Stimulated activated CD4-positive, alpha-beta T cell treated with anti-CD3 and anti-CD28 coated beads, Interleukin-1b, Interleukin-23, amount 100 ng/mL, for 4 hours (primary cell): ENCODE measurements around the gene SEMA3B.
"Not testable (repeated sequence)": the region's sequence is repeated elsewhere in the genome, so short reads cannot be mapped to it uniquely, and the experiment has no call there.

ENCODE experiments used
- DNase-seq, 2 donors: peaks; one replicate each; pipeline ENCODE4 v3.0.0-alpha.2; 2020; ENCODE audit warnings: low read depth in 2 of 2

Gene SEMA3B

DNA sequence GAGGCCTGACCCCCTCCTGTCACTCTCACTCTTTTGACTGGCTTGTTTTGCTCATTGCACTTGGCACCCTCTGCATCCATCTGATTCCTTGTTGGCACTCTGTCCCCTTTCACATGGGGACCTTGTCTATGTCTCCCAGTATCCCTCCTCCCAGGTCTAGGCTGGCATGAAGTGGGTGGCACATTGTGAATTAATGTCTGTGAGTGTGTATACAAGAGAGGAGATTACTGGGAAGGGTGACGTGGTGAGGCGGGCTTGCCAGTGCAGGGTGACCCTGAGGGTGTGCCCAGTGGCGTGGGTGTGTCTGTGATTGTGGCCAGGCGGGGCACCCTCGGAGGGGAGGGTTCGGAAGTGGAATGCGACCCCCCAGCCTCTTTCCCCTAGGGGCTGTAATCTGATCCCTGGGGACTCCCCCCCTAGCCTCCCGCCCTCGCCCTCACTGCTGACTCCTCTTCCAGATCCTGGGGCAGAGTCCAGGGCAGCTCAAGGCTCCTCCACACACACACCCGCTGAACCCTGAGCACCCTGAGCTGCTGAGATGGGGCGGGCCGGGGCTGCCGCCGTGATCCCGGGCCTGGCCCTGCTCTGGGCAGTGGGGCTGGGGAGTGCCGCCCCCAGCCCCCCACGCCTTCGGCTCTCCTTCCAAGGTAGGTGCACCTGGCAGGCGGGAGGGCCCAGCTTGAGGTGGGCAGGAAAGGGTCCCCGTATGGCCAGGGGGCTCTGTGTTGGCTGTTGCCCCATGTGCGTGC is at the start of gene SEMA3B:
Gene SEMA3B, plus strand, starts transcription at position 445 of the 749 bp plus-strand sequence. Its CDS starts 94 bp downstream, at position 539.
- DNase-seq = no peak

GRCh38 chr3:50219285-50219684 is 49.7 kb upstream of the SEMA3B start:
- no peak for DNase-seq

DNA sequence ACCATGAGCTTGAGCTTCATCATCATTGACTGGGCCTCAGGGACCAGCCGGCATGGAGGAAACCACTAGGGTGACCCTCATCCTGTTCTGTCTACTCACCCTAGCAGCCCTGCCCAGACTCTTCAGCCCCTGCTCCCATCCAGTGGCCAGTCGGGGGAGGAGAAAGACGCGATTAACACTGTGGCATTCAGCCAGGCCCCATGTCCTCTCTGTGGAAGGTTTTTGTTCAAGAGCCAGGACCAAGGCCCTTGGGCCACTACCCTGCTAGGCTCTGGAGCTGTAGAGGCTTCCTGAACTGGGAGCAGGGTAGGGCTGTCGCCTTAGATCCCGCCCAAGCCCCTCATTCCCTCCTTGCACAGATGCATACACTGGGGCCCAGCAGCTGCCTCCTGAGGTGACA is 48.8 kb upstream of the SEMA3B start:
- no peak for DNase-seq

DNA sequence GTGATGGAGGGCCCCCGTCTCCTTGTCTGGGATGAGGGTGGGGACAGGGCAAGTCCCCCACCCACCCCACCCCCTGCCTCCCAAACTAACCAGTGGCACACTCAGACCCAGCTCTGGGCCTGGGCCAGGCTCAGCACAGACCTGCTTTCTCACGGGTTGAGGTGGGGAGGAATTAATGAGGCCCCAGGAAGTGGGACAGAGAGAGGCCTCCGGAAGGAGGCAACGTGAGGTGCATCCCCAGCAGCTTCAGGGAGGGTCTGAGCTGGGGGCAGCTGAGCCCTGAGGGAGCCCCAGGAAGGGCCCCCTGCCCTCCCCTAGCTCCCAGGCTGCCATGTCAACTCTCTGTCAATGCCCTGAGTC is 47.9 kb upstream of the SEMA3B start:
- no peak for DNase-seq

- no peak for DNase-seq
Measured at GRCh38 chr3:50221411-50222168, 47.4 kb upstream of the SEMA3B start.

GRCh38 chr3:50222169-50222528 is 46.8 kb upstream of the SEMA3B start:
- DNase-seq = no peak

DNA sequence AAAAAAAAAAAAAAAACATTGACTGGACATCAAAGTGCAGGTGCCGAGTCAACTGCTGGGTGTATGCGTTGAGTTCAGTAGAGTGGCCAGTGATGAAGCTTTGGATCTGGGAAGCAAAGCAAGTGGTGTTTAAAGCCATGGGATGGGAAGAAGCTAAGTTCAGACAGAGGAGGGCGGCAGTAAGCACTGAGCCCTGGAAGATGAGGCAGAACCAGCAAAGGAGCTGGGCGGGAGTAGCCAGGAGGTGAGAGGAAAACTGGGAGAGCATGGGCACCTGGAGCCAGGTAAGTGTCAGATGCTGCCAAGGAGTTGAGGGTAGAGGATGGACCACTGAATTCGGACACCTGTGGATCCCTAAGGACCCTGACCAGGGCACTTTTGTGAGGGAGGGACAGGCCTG is 44.3 kb upstream of the SEMA3B start:
- no peak for DNase-seq

GRCh38 chr3:50226888-50227389 is 42.0 kb upstream of the SEMA3B start:
- DNase-seq = no peak

- DNase-seq = peak; percentile 83 to 88
Measured at GRCh38 chr3:50227390-50228183, 41.4 kb upstream of the SEMA3B start.

GRCh38 chr3:50228184-50228763 is 40.7 kb upstream of the SEMA3B start:
- not testable (repeated sequence) for DNase-seq

DNA sequence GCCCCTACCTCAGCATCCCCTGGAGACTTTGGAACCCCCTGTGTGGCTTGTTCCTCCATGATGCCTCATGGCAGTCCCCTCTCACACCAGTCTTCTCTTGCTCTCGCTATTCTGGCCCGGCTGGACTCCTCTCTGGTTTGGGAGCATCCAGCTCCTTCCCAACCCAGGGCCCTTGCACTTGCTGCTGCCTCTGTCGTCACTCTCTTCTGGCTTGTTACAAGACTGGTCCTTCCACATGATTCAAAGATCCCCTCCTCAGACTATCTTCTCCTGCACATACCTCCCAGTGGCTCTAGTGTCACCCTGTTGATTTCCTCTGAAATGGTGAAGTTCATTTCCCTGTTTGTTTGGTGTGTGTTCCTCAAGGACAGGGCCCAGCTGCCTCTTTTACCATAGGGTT is 39.5 kb upstream of the SEMA3B start:
- DNase-seq = no peak

- no peak for DNase-seq
Measured at GRCh38 chr3:50230104-50230793, 38.7 kb upstream of the SEMA3B start.

GRCh38 chr3:50230794-50231125 is 38.2 kb upstream of the SEMA3B start:
- no peak for DNase-seq

DNA sequence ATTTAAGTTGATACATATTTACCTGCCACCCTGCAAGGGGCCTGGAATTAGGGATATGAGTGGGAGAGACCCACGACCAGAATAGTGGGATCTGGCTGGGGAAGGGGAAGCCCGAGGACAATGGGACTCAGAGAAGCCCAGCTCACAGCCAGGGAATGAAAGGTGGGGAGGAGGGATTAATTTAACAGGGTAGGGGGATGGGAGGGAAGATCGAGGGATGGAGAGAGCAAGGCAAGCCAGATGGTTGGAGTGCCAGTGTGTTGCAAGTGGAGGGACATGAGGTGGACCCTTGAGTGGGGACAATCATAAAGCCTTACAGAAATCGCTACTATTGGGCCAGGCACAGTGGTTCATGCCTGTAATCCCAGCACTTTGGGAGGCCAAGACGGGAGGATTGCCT is 37.4 kb upstream of the SEMA3B start:
- no peak for DNase-seq

DNA sequence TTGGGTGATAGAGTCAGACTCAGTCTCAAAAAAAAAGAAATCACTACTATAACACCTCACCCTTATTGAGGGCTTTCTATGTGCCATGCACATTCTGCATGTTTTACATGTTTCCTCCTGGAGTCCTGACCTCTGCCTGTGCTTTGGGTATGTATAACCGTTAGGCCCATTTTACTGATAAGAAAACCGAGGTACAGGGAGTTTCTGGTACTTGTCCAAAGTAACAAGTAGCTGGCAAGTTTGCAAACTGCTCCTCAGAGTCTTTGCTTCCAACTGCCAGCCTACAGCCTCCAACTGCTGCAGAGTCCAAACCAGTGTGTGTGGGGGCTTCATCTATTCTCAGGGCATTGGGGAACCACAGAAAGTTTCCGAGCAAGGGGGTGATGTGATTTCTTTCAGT is 36.6 kb upstream of the SEMA3B start:
- no peak for DNase-seq

GRCh38 chr3:50233176-50233575 is 35.8 kb upstream of the SEMA3B start:
- DNase-seq = no peak

DNA sequence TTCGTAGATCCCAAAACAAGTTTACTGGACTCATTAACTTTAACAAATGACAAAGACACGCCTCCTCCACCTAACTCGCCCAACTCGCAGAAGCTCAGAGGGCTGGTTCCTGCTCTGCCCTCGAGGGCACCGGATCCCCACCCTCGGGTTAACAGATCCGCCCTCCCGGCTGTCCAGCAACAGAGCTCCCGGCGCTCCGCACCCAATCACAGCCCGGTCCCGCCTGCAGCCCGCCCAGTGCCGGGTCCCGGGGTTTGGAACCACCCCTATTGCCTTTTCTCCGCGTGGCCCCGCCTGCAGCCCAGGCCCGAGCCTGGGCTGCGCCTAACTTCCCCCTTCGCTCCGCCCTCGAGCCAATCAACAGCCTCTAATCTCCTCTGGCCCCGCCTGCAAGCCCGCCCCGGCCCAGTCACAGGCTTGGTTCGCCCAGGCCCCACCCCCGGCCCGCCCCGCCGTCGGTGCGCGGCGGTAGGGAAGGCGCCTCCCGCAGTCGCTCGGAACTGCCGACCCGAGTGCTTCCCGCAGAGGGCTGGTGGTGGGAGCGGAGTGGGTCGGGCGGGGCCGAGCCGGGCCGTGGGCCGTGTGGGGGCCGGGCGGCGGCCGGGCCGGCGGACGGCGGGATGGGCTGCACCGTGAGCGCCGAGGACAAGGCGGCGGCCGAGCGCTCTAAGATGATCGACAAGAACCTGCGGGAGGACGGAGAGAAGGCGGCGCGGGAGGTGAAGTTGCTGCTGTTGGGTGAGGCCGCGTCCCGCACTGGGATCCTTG is 33.0 kb upstream of the SEMA3B start, which contains the start of gene GNAI2:
Gene GNAI2, plus strand, starts transcription at position 489 of the 768 bp plus-strand sequence. Its CDS starts 132 bp downstream, at position 621.
- DNase-seq = peak; percentile 98

DNA sequence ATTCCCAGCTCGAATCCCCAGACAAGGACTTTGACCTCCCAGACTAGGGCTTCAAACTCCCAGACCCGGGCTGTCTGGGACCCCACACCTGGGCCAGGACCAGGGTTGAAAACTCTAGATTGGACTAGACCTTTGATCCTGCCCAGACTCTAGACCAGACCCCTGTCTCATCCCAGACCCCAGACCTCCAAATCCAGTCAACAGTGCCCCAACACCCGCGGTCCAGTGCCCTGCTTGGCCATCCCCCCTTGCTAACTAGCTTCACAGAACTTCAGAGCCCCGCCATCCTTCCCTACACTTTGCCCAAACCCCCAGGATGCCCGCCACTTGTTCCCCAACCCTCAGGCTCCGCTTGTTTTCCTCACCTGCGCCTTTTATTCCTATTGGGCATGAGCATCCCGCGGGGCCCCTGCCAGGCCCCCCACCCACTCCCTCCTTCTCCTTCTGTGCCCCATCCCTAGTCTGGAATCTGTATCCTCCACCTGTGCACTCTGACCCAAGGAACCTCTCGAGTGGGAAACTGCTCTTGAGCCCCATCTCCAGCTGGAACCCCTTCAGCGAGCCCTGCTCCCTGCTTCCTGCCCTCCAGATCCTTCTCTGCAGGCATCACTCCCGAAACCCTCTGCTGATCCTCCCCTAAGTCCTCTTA is 32.3 kb upstream of the SEMA3B start:
- no peak for DNase-seq

- DNase-seq = no peak
Measured at GRCh38 chr3:50237133-50237651, 31.8 kb upstream of the SEMA3B start.
